Measurements from ENCODE around the gene MDH1B.
"Not testable (repeated sequence)": the region's sequence is repeated elsewhere in the genome, so short reads cannot be mapped to it uniquely, and the experiment has no call there.

MDH1B gene

DNA sequence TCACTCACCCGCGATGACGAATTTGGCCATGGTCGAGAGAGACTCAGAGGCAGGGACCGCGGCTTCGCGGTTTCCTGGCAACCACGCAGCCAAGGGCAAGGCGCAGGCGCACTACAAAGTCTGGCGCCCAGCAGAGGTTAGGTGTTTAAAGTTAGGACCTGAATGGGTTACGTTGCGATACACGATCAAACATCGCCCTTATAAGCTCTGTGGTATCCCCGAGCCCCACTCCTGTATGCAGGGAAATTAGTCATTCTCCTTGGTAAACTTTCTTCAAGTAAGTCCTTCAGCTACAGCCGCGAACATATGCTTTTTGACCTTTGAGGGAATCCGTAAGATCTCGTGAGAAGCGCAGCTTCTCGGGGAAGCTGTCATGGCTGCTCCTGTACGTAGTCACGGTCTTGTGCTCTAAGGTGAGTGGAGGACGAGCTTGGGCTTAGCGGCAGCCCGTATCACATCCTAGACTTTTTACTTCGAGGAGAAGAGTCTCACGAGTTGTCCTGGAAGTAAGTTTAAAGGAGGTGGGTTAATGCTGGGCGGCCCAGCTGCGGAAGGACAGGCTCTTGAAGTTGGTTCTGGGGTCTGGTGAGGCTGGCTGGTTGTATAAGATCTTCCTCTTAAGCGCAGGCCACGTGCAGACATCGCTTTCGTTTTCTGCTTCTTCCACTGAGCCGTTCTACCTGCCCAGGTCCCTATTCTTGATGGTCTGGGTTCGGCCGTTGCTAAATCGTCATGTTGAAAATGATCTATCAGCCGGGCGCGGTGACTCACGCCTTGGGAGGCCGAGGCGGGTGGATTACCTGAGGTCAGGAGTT lies at the start of gene MDH1B, which contains the start of gene FASTKD2:
Gene MDH1B, minus strand, starts transcription at position 87 of the 815 bp plus-strand sequence. Its CDS starts 57 bp downstream, at position 30.
Gene FASTKD2, plus strand, starts transcription at position 365 of the 815 bp plus-strand sequence. CDS start 1,088 bp downstream, outside the sequence.
- DNase-seq (ENCODE audit: low read depth in 2 of 2), result peak; percentile 73 to 75

DNA sequence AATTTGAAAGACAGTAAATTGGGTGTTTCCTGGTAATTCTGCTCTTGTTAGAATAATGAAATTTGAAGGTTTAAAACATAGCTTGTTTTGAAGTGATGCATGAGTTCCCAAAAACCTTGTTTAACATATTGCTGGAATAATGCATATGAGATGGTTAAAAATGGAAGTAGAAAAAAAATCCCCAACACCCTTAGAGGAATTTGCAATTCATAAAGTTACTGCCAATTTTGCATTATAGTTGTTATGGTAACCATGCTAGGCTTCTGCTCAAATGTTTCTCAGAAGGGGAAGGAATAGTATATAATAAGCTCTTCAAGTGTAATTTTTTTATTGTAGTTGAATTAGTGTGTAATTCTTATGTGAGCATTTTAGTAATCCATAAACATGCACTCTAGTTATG lies 49.4 kb upstream of the MDH1B start:
- no peak for DNase-seq (ENCODE audit: low read depth in 2 of 2)

DNA sequence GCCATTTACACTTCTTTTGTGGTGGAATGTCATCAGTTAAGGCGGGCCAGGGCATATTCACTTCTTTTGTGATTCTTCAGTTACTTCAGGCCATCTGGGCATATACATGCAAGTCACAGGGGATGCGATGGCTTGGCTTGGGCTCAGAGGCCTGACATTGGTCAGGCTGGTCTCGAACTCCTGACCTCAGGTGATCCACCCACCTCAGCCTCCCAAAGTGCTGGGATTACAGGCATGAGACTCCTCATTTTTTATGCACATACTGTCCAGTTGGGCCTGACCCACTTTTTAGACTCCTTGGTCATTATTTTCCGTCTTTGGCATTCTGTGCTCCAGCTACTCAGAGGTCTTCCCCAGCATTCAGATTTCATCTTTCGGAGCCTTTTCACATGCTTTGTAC lies 47.3 kb upstream of the MDH1B start:
- not testable (repeated sequence) for DNase-seq (ENCODE audit: low read depth in 2 of 2)

- DNase-seq (ENCODE audit: low read depth in 2 of 2), result not testable (repeated sequence)
Measured at GRCh38 chr2:206807624-206808023, 42.5 kb upstream of the MDH1B start.

DNA sequence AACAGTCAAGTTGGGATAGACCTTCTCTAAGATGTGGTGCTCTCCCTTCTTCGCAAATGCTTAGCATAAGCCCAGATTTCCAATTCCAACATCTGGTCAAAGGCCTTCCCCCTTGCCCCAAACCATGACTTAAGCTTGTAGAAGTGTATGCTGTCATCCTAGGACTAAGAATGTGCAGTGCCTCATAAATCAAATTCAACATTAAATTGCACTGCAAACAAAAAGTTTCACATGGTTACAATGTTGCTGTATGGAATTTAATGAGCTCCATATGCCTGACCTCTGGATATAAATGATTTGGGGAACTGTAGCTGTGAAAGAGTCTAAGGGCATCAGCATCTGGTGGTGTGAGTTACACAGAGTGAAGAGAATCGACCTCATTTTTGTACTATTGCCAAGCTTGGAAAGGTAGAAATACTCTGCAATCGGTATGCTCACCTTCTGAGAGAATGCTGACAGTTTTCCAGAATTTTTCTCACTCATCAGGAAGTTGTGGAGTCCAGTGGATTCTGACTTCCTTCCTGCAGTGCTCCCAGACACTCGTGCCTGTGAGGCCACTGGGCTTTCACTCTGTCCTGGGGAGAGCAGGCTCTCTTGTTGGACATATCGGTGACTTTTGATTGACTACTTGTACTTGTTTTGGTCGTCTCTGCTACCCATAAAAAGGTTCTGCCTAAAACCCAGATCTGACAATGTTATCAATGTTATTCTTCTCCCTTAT lies 40.9 kb upstream of the MDH1B start:
- DNase-seq (ENCODE audit: low read depth in 2 of 2), result no peak

DNA sequence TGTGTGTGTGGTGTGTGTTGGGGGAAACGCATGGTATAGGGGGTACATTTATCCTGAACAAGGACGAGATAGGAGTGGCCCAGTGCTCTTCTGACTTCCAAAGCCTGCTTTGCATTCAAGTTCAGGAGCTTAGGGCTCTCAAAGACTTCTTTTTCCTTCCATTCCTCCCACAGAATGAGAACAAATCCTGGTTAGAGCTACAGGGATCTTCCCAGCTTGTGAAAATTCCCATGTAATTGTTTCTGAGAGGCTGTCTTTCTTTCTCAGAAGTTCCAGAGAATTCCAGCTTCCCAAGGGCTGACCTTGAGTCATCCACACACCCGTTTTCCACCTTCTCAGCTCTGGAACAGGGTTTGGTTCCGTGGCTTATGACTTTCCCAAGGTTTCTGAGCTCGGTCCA lies 39.2 kb upstream of the MDH1B start:
- no peak for DNase-seq (ENCODE audit: low read depth in 2 of 2)

DNA sequence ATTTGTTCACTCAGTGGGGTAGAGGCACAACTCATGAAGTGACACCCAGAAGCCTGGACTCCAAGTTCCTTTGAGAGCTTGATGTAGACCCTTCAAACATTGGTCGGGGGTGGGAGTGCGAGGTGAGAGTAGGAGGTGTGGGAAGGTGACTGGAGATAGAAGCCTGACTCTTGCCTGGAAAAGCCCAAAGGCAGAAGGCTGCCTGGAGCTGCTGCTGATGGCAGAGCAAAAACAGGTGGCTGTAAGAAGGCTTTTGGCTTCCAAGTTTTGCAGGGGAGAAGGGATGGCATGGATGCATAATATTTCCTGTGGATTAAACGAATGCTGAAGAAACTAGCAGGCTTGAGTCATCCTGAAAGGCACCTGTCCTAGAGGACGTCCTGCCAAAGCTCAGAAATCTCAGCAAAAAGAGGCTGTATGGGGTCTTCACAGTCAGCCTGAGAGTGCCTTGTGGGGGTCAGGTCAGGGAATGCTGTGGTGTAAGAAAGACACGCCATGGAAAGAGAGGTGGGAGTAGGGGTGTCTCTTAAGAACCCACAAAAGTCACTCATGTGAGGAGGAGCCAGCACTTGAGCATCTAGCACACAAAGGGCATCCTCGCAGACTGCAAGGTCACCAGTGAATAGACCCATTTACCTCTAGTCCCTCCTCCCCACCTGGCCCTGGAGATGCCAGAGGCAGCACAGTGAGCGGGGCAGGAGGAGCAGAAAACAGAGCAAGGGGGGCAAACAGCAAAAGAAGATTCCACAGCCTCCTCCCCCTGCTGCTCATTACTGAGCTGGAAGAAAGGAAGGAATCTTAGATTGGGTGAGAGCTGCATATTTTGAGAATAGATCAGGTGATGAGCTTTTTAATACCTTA lies 37.8 kb upstream of the MDH1B start:
- no peak for DNase-seq (ENCODE audit: low read depth in 2 of 2)

GRCh38 chr2:206801418-206802189 lies 36.5 kb upstream of the MDH1B start:
- no peak for DNase-seq (ENCODE audit: low read depth in 2 of 2)

DNA sequence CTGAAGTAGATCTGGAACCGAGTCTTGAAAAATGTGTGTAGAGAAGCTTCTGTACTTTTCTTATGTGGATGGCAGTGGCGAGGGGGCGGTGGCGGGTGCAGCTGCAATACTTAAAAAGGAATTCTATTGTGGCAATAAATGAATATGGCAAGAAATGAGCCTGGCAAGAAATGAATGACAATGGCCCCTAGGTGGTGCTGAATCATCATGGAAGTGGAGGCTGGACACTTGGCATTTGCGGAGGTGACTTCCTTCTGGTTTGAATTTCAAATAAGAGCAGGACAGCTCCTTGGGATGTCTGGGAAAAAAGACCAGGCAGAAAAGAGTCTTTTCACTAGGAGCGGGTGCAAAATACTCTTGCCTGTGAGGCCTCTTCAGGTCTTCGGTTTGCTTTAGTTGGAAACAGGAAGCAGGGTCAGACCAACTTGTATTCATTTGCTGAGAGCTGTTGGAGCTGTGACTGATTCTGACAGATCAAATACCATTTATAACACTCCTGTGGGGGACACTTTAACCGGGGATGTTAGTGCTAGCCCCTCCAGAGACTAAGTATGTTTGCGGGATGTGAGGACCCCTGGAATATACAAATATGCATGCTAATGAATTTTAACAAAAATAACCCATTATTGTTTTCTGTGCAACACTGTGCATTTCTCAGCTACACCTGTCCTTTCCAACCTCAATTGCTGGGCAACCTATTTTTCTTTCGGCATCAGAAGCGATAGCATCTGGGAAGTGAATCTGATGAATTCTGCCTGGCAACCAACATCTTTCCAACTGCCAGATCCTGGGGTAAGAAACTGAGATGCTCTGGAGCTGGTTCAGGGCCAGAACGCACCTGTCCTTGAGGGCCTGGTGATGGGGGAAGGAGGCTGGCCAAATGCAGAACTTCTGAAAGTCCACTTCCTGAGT lies 35.6 kb upstream of the MDH1B start:
- no peak for DNase-seq (ENCODE audit: low read depth in 2 of 2)

DNA sequence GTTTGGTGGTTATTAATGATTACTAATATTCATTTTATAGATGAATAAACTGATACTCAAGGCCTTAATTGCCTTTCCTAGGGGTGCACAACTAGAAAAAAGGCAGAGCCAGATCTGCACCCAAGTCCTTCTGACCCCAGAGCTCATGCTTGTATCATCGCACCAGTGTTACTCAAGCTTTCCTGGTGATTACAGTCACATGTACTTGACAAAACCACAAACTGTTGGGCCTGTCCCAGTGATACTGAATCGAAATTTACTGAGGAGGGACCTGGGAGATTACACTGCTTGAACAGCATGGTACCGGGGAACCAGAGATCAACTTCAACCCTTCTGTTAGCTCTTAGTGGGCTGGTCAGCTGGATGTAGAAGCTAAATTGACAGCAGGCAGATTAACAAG lies 34.0 kb upstream of the MDH1B start:
- DNase-seq (ENCODE audit: low read depth in 2 of 2), result no peak

DNA sequence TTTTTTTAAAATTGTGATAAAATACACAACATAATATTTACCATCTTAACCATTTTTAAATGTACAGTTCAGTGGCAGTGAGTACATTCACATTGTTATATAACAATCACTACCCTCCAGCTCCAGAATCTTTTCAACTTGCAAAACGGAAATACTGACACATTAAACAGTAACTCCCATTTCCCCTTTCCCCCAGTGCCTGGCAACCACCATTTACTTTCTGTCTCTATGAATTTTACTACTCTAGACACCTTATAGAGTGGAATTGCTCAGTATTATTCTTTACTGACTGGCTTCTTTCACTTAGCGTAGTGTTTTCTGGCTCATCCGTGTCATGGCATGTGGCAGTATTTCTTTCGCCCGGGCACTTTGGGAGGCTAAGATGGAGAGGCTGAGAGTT lies 32.9 kb upstream of the MDH1B start:
- no peak for DNase-seq (ENCODE audit: low read depth in 2 of 2)

DNA sequence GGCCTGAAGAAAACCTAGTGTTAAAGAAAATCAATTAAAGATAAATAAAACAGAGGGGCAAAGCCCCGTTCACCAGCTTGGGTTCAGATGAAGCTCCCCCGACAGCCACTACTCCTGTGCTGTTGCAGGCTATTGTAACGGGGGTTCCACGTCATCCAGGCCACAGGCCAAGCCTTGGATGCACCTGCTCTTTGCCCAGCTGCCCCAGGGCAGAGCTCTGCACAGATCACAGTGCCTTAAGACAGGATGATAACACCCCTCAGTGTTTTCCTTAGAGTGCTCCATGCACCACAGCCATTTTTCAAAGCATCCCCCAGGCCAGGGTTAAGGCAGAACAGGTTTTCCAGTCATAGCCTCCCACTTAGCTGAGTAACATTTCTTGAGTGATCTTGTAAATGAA lies 32.2 kb upstream of the MDH1B start:
- DNase-seq (ENCODE audit: low read depth in 2 of 2), result no peak

GRCh38 chr2:206792645-206793044 lies 27.5 kb upstream of the MDH1B start:
- no peak for DNase-seq (ENCODE audit: low read depth in 2 of 2)

DNA sequence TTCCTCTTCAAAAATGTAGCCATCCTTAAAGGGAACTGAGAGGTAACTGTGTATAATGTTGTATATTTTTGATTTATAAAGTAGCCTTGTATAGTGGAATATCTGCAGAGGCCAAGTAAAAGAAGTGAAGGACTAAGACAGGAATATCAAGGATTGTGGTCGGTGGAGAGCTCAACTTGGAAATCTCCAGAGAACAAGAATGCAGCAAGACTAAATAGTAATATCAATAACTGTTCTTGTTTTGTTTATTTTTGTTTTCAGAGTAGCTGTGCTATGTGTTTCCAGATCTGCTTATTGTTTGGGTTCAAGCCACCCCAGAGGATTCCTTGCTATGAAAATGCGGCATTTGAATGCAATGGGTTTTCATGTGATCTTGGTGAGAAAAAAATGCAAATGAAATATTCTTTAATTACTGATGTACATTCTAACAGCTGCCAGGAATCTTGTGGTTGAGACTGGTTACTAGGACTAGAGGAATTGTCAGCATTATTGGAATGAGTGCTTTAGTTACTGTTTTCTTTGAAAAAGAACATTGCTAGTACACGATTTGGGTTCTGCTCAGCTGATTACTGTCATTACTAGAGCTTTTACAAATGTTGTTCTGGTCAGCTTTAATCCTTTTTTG lies 25.3 kb upstream of the MDH1B start:
- DNase-seq (ENCODE audit: low read depth in 2 of 2), result no peak

DNA sequence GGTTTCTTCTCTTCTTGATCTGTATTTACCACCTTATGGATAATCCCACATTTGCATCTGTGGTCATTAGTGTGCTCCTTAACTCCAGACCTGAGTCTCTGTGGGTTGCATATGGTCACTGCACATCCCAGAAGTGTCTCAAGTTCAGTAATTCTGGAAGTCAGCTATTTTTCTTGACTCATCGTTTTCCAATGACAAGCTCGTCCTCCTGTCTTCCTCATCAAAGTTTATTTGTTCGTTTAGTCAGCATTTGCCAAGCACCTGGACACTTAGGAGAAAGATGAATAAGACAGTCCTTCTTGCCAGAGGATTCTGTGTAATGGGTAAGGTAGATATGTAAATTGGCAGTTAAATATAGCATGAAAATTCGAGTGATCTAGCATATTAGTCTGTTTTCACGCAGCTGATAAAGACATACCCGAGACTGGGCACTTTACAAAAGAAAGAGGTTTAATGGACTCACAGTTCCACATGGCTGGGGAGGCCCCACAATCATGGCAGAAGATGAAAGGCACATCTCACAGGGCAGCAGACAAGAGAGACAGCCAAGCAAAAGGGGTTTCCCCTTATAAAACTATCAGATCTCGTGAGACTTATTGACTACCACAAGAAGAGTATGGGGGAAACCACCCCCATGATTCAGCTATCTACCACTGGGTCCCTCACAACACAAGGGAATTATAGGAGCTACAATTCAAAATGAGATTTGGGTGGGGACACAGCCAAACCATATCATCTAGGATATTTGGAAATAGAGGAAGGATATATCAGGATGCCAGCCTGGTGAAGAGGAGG lies 19.6 kb upstream of the MDH1B start:
- DNase-seq (ENCODE audit: low read depth in 2 of 2), result no peak

DNA sequence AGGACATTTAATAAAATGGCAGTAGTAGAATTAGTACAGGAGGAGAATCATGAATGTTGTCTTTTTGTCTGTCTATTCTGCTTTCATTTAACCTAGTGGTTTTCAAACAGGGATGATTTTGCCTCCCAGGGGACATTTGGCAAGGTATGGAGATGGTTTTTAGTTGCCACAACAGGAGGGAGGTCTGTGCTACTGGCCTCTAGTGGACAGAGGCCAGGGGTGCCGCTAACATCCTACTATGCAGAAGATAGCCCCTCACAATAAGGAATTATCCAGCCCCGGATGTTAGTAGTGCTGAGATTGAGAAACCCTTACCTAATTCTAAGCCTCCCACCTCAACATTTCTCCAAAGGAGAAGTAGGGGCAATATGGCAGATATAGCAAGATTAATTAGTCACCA lies 18.6 kb upstream of the MDH1B start:
- DNase-seq (ENCODE audit: low read depth in 2 of 2), result no peak

- no peak for DNase-seq (ENCODE audit: low read depth in 2 of 2)
Measured at GRCh38 chr2:206780671-206781070, 15.5 kb upstream of the MDH1B start.

DNA sequence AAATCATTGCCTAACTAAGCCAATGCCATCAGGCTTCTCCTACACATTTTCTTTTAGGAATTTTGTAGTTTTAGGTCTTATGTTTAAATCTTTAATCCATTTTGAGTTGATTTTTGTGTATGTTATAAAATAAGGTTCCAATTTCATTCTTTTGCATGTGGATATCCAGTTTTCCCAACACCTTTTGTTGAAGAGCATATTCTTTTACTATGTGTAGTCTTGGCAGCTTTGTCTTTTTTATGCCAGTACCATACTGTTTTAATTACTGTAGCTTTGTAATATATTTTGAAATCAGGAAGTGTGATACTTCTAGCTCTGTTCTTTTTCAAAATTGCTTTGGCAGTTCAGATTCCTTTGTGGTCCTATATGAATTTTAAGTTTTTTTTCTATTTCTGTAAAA lies 11.3 kb upstream of the MDH1B start:
- DNase-seq (ENCODE audit: low read depth in 2 of 2), result no peak

DNA sequence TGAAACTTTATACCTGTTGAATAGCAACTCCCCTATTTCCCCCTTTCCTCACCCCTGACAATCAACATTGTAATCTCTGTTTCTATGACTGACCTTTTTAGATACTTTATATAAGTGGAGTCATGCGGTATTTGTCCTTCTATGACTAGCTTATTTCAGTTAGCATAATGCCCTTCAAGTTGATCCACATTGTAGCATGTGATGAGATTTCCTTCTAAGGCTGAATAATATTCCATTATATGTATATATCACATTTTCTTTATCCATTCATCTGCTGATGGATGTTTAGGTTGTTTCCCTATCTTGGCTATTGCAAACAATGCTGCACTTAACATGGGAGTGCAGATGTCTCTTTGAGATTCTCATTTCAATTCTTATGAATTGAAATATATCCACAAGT lies 9.7 kb upstream of the MDH1B start:
- DNase-seq (ENCODE audit: low read depth in 2 of 2), result no peak
